IMR-90 (cell line): ENCODE results near the gene GJE1. TPM values are rescaled to one million over a fixed set of nuclear protein-coding genes. Genes with fewer than 3 reads are reported as not detected.

Source experiments
- ATAC-seq: fragments of 200-7000 bp; cut with Tn5 transposase; 2 replicates; pipeline ENCODE4 v1.9.1; 2020; ENCODE audit warnings: low read depth, mild to moderate bottlenecking, moderate library complexity
- BruUV-seq: library from RNA; stranded (reverse); fragments of 400-500 nt; replicated peaks from 2 replicates; lab custom pipeline; 2021; lab: Mats Ljungman, UMichigan
- CTCF ChIA-PET: fragments of 300-600 bp; formaldehyde crosslinking; extraction: SDS; loops from one replicate; lab custom pipeline; 2021; ENCODE audit warnings: antibody characterized with exemption; lab: Yijun Ruan, JAX
- POLR2A ChIA-PET: fragments of 300-600 bp; sonication (Branson Sonifier 250); formaldehyde crosslinking; loops from one replicate; lab custom pipeline; 2022; ENCODE audit warnings: antibody characterized with exemption; ENCODE audit not compliant: unreplicated experiment; lab: Charles Lee
- DNase-seq: peaks from one replicate; pipeline ENCODE4 v3.0.0; 2013
- H2AFZ ChIP-seq: replicated peaks from 2 replicates; pipeline ENCODE3; 2013; ENCODE audit warnings: low read length, mild to moderate bottlenecking; ENCODE audit not compliant: poor library complexity
- H2AK5ac ChIP-seq: 2 replicates; pipeline ENCODE4 v1.6.1; 2013; ENCODE audit warnings: low read depth, low read length, inconsistent platforms
- H2AK9ac ChIP-seq: replicated peaks from 2 replicates; pipeline ENCODE3; 2013; ENCODE audit warnings: mild to moderate bottlenecking, low read depth, low read length, moderate library complexity; ENCODE audit not compliant: poor library complexity
- H2BK120ac ChIP-seq: 2 replicates; pipeline ENCODE4 v1.6.1; 2013; ENCODE audit warnings: low read depth, low read length, inconsistent platforms
- H2BK15ac ChIP-seq: 3 replicates; pipeline ENCODE4 v1.6.1; 2013; ENCODE audit warnings: low read depth, low read length, inconsistent platforms
- H2BK20ac ChIP-seq: 2 replicates; pipeline ENCODE4 v1.6.1; 2013; ENCODE audit warnings: low read depth, mild to moderate bottlenecking, inconsistent platforms, low read length, moderate library complexity
- H2BK5ac ChIP-seq: 2 replicates; pipeline ENCODE4 v1.6.1; 2013; ENCODE audit warnings: mild to moderate bottlenecking, low read depth, low read length, inconsistent platforms; ENCODE audit not compliant: poor library complexity, severe bottlenecking
- H3K14ac ChIP-seq: replicated peaks from 2 replicates; pipeline ENCODE4 v1.6.1; 2013; ENCODE audit warnings: low read depth, low read length, inconsistent platforms
- H3K18ac ChIP-seq: 2 replicates; pipeline ENCODE4 v1.6.1; 2013; ENCODE audit warnings: low read depth, low read length, control low read depth
- H3K23ac ChIP-seq: 2 replicates; pipeline ENCODE4 v1.6.1; 2013; ENCODE audit warnings: low read depth, low read length, inconsistent platforms
- H3K27ac ChIP-seq: 2 replicates; pipeline ENCODE4 v1.5.1; 2013; ENCODE audit warnings: mild to moderate bottlenecking, control low read depth, low read length; ENCODE audit not compliant: insufficient read depth
- H3K27me3 ChIP-seq: 2 replicates; pipeline ENCODE4 v1.6.1; 2013; ENCODE audit warnings: low read length; ENCODE audit not compliant: control insufficient read depth, insufficient read depth
- H3K36me3 ChIP-seq: 2 replicates; pipeline ENCODE4 v1.6.1; 2013; ENCODE audit warnings: low read length, mixed read lengths; ENCODE audit not compliant: control insufficient read depth, insufficient read depth
- H3K4ac ChIP-seq: 2 replicates; pipeline ENCODE4 v1.6.1; 2013; ENCODE audit warnings: low read depth, low read length, inconsistent platforms
- H3K4me1 ChIP-seq: 2 replicates; pipeline ENCODE4 v1.6.1; 2013; ENCODE audit warnings: low read length, mixed read lengths; ENCODE audit not compliant: control insufficient read depth, insufficient read depth
- H3K4me2 ChIP-seq: 2 replicates; pipeline ENCODE4 v1.6.1; 2013; ENCODE audit warnings: low read depth, mild to moderate bottlenecking, control low read depth, low read length, moderate library complexity
- H3K4me3 ChIP-seq: 2 replicates; pipeline ENCODE4 v1.5.1; 2013; ENCODE audit warnings: low read depth, mild to moderate bottlenecking, control low read depth, low read length, moderate library complexity; ENCODE audit not compliant: insufficient read depth
- H3K56ac ChIP-seq: 2 replicates; pipeline ENCODE4 v1.6.1; 2013; ENCODE audit warnings: low read length, inconsistent platforms; ENCODE audit not compliant: insufficient read depth; ENCODE audit errors: extremely low read depth
- H3K79me1 ChIP-seq, 2 experiments: 2 replicates each; pipeline ENCODE4 v1.6.1; 2013; ENCODE audit warnings: low read length in 2 of 2, inconsistent platforms in 1 of 2, low read depth in 1 of 2
- H3K9ac ChIP-seq: 2 replicates; pipeline ENCODE4 v1.6.1; 2013; ENCODE audit warnings: low read depth, low read length, control low read depth
- H3K9me1 ChIP-seq: 2 replicates; pipeline ENCODE4 v1.6.1; 2013; ENCODE audit warnings: low read length, inconsistent platforms; ENCODE audit not compliant: insufficient read depth
- H3K9me3 ChIP-seq: 2 replicates; pipeline ENCODE4 v1.6.1; 2013; ENCODE audit warnings: low read length; ENCODE audit not compliant: control insufficient read depth, insufficient read depth
- H4K20me1 ChIP-seq: 2 replicates; pipeline ENCODE4 v1.6.1; 2013; ENCODE audit warnings: low read length, inconsistent platforms; ENCODE audit not compliant: insufficient read depth
- H4K5ac ChIP-seq: 2 replicates; pipeline ENCODE4 v1.6.1; 2013; ENCODE audit warnings: mild to moderate bottlenecking, low read depth, low read length, control low read depth
- H4K8ac ChIP-seq, 2 experiments: 2 replicates each; pipeline ENCODE4 v1.6.1; 2013; ENCODE audit warnings: low read depth in 2 of 2, low read length in 2 of 2, control low read depth in 1 of 2, inconsistent platforms in 1 of 2
- H4K91ac ChIP-seq: 2 replicates; pipeline ENCODE4 v1.6.1; 2013; ENCODE audit warnings: low read depth, low read length, inconsistent platforms; ENCODE audit not compliant: insufficient read depth
- BHLHE40 ChIP-seq: fragments of 150-350 bp; IDR thresholded peaks from 2 replicates; pipeline ENCODE4 v1.6.1; 2016; ENCODE audit warnings: mild to moderate bottlenecking, low read depth, low read length
- CEBPB ChIP-seq: IDR thresholded peaks from 2 replicates; pipeline ENCODE4 v1.6.1; 2012; ENCODE audit warnings: low read depth, low read length, improper control_type of control experiment
- CHD1 ChIP-seq: IDR thresholded peaks from 2 replicates; pipeline ENCODE4 v1.6.1; 2012; ENCODE audit warnings: low read depth, low read length, improper control_type of control experiment
- FOS ChIP-seq: fragments of 150-350 bp; IDR thresholded peaks from 2 replicates; pipeline ENCODE4 v1.6.1; 2016; ENCODE audit warnings: low read depth, low read length
- MAFK ChIP-seq: IDR thresholded peaks from 2 replicates; pipeline ENCODE4 v1.6.1; 2012; ENCODE audit warnings: low read depth, low read length, improper control_type of control experiment
- MAZ ChIP-seq: IDR thresholded peaks from 2 replicates; pipeline ENCODE4 v1.6.1; 2012; ENCODE audit warnings: low read depth, mild to moderate bottlenecking, low read length, improper control_type of control experiment, moderate library complexity, borderline replicate concordance
- MXI1 ChIP-seq: IDR thresholded peaks from 2 replicates; pipeline ENCODE4 v1.6.1; 2012; ENCODE audit warnings: low read depth, mild to moderate bottlenecking, low read length, moderate library complexity, borderline replicate concordance
- NFE2L2 ChIP-seq: fragments of 150-350 bp; IDR thresholded peaks from 2 replicates; pipeline ENCODE4 v1.6.1; 2016; ENCODE audit warnings: low read depth, mild to moderate bottlenecking, low read length
- POLR2A ChIP-seq: IDR thresholded peaks from 2 replicates; pipeline ENCODE4 v1.6.1; 2012; ENCODE audit warnings: mild to moderate bottlenecking, low read depth, low read length
- RAD21 ChIP-seq: IDR thresholded peaks from 2 replicates; pipeline ENCODE4 v1.6.1; 2012; ENCODE audit warnings: low read length, improper control_type of control experiment
- RCOR1 ChIP-seq: IDR thresholded peaks from 2 replicates; pipeline ENCODE4 v1.6.1; 2012; ENCODE audit warnings: mild to moderate bottlenecking, low read length, improper control_type of control experiment; ENCODE audit not compliant: insufficient replicate concordance
- RFX5 ChIP-seq: IDR thresholded peaks from 2 replicates; pipeline ENCODE4 v1.8.0; 2012; ENCODE audit warnings: low read depth, mild to moderate bottlenecking, low read length, moderate library complexity
- SMC3 ChIP-seq: fragments of 150-350 bp; IDR thresholded peaks from 2 replicates; pipeline ENCODE4 v1.6.1; 2016; ENCODE audit warnings: low read depth, mild to moderate bottlenecking, antibody characterized with exemption, low read length, moderate library complexity
- WGBS, 2 experiments: methylation state at CpG; one replicate each; pipeline versions ENCODE4 v1.1.5 to v1.1.7; 2013; ENCODE audit warnings: missing lambda C conversion rate in 2 of 2; ENCODE audit not compliant: insufficient read length in 1 of 2; ENCODE audit errors: extremely low coverage in 2 of 2; 5-methylcytosine and 5-hydroxymethylcytosine counted together
- dilution Hi-C: fragments of 300-500 bp; cut with HindIII; formaldehyde crosslinking; loops from one replicate; pipeline ENCODE4 v1.14.3; 2018; ENCODE audit warnings: low sequenced_read_pairs; ENCODE audit not compliant: unreplicated experiment
- in situ Hi-C: fragments of 300-500 bp; cut with MboI; formaldehyde crosslinking; loops from 3 replicates; pipeline ENCODE4 v1.14.3; 2019; ENCODE audit warnings: low sequenced_read_pairs, inconsistent platforms, mixed read lengths
- intact Hi-C: fragments of 100-400 bp; cut with micrococcal nuclease; formaldehyde crosslinking; loops from 2 replicates; pipeline ENCODE4 v1.10.0; 2022
- polyA plus RNA-seq, 3 experiments: library from polyadenylated mRNA; depleted of rRNA; stranded (reverse); fragments of >200 nt; gene quantifications; 2 replicates each; pipeline ENCODE4 v1.2.3, GENCODE V29; 2012; ENCODE audit warnings: low replicate concordance in 1 of 3
- total RNA-seq: library from RNA; depleted of rRNA; stranded (reverse); fragments of >200 nt; gene quantifications from 2 replicates; pipeline ENCODE4 v1.2.3, GENCODE V29; 2012
- TF ChIP-seq, protein P1 (sequence below): fragments of 150-350 bp; IDR thresholded peaks from 2 replicates; pipeline ENCODE4 v1.6.1; 2017; ENCODE audit warnings: mild to moderate bottlenecking, antibody characterized with exemption, low read length, low read depth
- TF ChIP-seq, protein P2 (sequence below): conservative IDR thresholded peaks from 2 replicates; pipeline ENCODE4 v1.5.1; 2012; ENCODE audit warnings: mild to moderate bottlenecking, low read depth, low read length, improper control_type of control experiment
- TF ChIP-seq, protein P3 (sequence below): fragments of 150-350 bp; IDR thresholded peaks from 2 replicates; pipeline ENCODE4 v1.6.1; 2016; ENCODE audit warnings: low read depth, mild to moderate bottlenecking, low read length, moderate library complexity, borderline replicate concordance

Gene GJE1
- total and polyA plus RNA-seq, 2 of the 4 experiments (the other 2 are of a cell fraction): not detected

DNA sequence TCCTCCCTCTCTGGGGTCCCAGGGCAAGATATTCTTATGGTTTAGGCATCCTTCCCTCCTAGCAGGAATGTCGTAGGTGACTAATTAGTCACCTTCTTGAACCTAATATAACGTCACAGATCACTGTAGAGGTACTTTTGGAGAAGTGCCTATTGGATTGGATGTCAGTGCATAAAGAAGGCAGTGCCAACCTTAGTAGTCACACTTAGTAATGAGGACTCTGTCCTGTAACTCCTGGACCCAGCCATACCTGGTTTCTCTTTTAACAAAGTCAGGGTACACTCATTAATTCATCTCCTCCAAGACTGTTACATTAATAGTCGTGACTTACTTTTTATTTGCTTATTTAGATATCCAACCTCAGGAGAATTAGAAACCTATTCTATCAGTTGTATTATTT lies 34.3 kb downstream of the GJE1 start:
- no peak overlapping the region for H3K9ac ChIP-seq
- H2AFZ ChIP-seq: no peak overlapping the region
- H2BK120ac ChIP-seq: no peak overlapping the region
- ChIA-PET POLR2A (interaction anchor here (0.6 kb wide), 1 partner anchor 10 kb away, joined by 3 read pairs; no protein-coding TSS in a partner anchor), CTCF (interaction anchor here (0.7 kb wide), 1 partner anchor 16 kb away, joined by 3 read pairs; no protein-coding TSS in a partner anchor)
- H4K20me1 ChIP-seq: peaks cover 18% of the 10 kb centered on the region; the same call in 1 of the 2 replicates
- no peak overlapping the region for H3K4me2 ChIP-seq
- H3K9me1 ChIP-seq: no peaks in the 10 kb centered on the region; the same call in 1 of the 2 replicates
- in situ Hi-C loops (no loop called here), intact Hi-C loops (loop anchor here (5.0 kb wide), 1 partner anchor 35 kb away; no protein-coding TSS in a partner anchor), dilution Hi-C loops (no loop called here)
- WGBS, 2 experiments: no CpG with 5 or more reads among the region's 3 CpGs
- H3K27me3 ChIP-seq: no peaks in the 10 kb centered on the region
- no peak overlapping the region for H3K56ac ChIP-seq
- no peak overlapping the region for H4K8ac ChIP-seq
- no TSS peak for BruUV-seq
- H3K14ac ChIP-seq: no peak overlapping the region
- H2BK5ac ChIP-seq: no peak overlapping the region
- H4K91ac ChIP-seq: no peak overlapping the region
- TF ChIP-seq MXI1 (no peak), RCOR1 (no peak), CEBPB (no peak), FOS (no peak), RFX5 (no peak), BHLHE40 (no peak), NFE2L2 (no peak), CHD1 (no peak), SMC3 (no peak), MAZ (no peak), RAD21 (no peak), MAFK (no peak), POLR2A (no peak)
- TF ChIP-seq, protein P1, sequence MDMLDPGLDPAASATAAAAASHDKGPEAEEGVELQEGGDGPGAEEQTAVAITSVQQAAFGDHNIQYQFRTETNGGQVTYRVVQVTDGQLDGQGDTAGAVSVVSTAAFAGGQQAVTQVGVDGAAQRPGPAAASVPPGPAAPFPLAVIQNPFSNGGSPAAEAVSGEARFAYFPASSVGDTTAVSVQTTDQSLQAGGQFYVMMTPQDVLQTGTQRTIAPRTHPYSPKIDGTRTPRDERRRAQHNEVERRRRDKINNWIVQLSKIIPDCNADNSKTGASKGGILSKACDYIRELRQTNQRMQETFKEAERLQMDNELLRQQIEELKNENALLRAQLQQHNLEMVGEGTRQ: no peak
- TF ChIP-seq, protein P2, sequence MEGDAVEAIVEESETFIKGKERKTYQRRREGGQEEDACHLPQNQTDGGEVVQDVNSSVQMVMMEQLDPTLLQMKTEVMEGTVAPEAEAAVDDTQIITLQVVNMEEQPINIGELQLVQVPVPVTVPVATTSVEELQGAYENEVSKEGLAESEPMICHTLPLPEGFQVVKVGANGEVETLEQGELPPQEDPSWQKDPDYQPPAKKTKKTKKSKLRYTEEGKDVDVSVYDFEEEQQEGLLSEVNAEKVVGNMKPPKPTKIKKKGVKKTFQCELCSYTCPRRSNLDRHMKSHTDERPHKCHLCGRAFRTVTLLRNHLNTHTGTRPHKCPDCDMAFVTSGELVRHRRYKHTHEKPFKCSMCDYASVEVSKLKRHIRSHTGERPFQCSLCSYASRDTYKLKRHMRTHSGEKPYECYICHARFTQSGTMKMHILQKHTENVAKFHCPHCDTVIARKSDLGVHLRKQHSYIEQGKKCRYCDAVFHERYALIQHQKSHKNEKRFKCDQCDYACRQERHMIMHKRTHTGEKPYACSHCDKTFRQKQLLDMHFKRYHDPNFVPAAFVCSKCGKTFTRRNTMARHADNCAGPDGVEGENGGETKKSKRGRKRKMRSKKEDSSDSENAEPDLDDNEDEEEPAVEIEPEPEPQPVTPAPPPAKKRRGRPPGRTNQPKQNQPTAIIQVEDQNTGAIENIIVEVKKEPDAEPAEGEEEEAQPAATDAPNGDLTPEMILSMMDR: no peak
- TF ChIP-seq, protein P3, sequence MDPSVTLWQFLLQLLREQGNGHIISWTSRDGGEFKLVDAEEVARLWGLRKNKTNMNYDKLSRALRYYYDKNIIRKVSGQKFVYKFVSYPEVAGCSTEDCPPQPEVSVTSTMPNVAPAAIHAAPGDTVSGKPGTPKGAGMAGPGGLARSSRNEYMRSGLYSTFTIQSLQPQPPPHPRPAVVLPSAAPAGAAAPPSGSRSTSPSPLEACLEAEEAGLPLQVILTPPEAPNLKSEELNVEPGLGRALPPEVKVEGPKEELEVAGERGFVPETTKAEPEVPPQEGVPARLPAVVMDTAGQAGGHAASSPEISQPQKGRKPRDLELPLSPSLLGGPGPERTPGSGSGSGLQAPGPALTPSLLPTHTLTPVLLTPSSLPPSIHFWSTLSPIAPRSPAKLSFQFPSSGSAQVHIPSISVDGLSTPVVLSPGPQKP: no peak
- H3K4me3 ChIP-seq: no peak overlapping the region
- no peak overlapping the region for H4K5ac ChIP-seq
- H3K18ac ChIP-seq: no peak overlapping the region
- H3K79me1 ChIP-seq: peaks cover 13 to 34% of the 10 kb centered on the region in 2 experiments
- H3K4me1 ChIP-seq: no peaks in the 10 kb centered on the region
- ATAC-seq (no peak), DNase-seq (no peak)
- no peak overlapping the region for H2BK15ac ChIP-seq
- H3K27ac ChIP-seq: no peak overlapping the region
- peaks cover 9% of the 10 kb centered on the region for H3K36me3 ChIP-seq
- no peak overlapping the region for H3K4ac ChIP-seq
- H2AK5ac ChIP-seq: no peak overlapping the region
- no peaks in the 10 kb centered on the region for H3K9me3 ChIP-seq
- H2AK9ac ChIP-seq: no peak overlapping the region
- no peak overlapping the region for H2BK20ac ChIP-seq
- no peak overlapping the region for H3K23ac ChIP-seq
